NCI-H1105 (cell line): ENCODE results near the gene ZNF536.
"Not testable (repeated sequence)": the region's sequence is repeated elsewhere in the genome, so short reads cannot be mapped to it uniquely, and the experiment has no call there.

Experiments
- DNase-seq: peaks from one replicate; lab custom pipeline; 2025; lab: John Stamatoyannopoulos, UW

Gene ZNF536

GRCh38 chr19:30446850-30447552, 74.8 kb downstream of the ZNF536 start:
- DNase-seq: no peak

GRCh38 chr19:30447553-30447870, 75.3 kb downstream of the ZNF536 start:
- no peak for DNase-seq

- no peak for DNase-seq
These were observed 76.3 kb downstream of the ZNF536 start for GRCh38 chr19:30448386-30449077.

- no peak for DNase-seq
These were observed 77.0 kb downstream of the ZNF536 start for GRCh38 chr19:30449078-30449590.

- no peak for DNase-seq
These were observed 77.5 kb downstream of the ZNF536 start for GRCh38 chr19:30449673-30450072.

- DNase-seq: peak; percentile 91
These were observed 77.9 kb downstream of the ZNF536 start for GRCh38 chr19:30450100-30450499.

- DNase-seq: no peak
These were observed 78.7 kb downstream of the ZNF536 start for GRCh38 chr19:30450835-30451321.

- no peak for DNase-seq
These were observed 80.7 kb downstream of the ZNF536 start for GRCh38 chr19:30452931-30453330.

GRCh38 chr19:30453743-30454142, 81.6 kb downstream of the ZNF536 start:
- DNase-seq: no peak

GRCh38 chr19:30455881-30456280, 83.7 kb downstream of the ZNF536 start:
- no peak for DNase-seq

- DNase-seq: no peak
These were observed 85.3 kb downstream of the ZNF536 start for GRCh38 chr19:30457484-30457883.

- DNase-seq: no peak
These were observed 87.7 kb downstream of the ZNF536 start for GRCh38 chr19:30459859-30460258.

GRCh38 chr19:30464162-30464561, 92.0 kb downstream of the ZNF536 start:
- DNase-seq: no peak

GRCh38 chr19:30466598-30466997, 94.4 kb downstream of the ZNF536 start:
- not testable (repeated sequence) for DNase-seq

- DNase-seq: no peak
These were observed 95.1 kb downstream of the ZNF536 start for GRCh38 chr19:30467239-30467638.

- DNase-seq: no peak
These were observed 97.6 kb downstream of the ZNF536 start for GRCh38 chr19:30469774-30470173.

GRCh38 chr19:30471441-30471840, 99.3 kb downstream of the ZNF536 start:
- DNase-seq: no peak

- DNase-seq: no peak
These were observed 101.2 kb downstream of the ZNF536 start for GRCh38 chr19:30473334-30473867.

GRCh38 chr19:30476997-30477396, 104.8 kb downstream of the ZNF536 start:
- no peak for DNase-seq

- no peak for DNase-seq
These were observed 107.0 kb downstream of the ZNF536 start for GRCh38 chr19:30479231-30479630.

GRCh38 chr19:30480097-30480496, 107.9 kb downstream of the ZNF536 start:
- no peak for DNase-seq

GRCh38 chr19:30481063-30481462, 108.9 kb downstream of the ZNF536 start:
- DNase-seq: no peak

GRCh38 chr19:30481823-30482222, 109.6 kb downstream of the ZNF536 start:
- no peak for DNase-seq
